GM18526 (cell line): Measurements from ENCODE around the gene PGF.

Experiments used
- POLR2A ChIP-seq: IDR thresholded peaks from 3 replicates; pipeline ENCODE4 v1.6.1; 2011; ENCODE audit not compliant: insufficient read length; ENCODE audit errors: extremely low read depth

PGF gene

DNA sequence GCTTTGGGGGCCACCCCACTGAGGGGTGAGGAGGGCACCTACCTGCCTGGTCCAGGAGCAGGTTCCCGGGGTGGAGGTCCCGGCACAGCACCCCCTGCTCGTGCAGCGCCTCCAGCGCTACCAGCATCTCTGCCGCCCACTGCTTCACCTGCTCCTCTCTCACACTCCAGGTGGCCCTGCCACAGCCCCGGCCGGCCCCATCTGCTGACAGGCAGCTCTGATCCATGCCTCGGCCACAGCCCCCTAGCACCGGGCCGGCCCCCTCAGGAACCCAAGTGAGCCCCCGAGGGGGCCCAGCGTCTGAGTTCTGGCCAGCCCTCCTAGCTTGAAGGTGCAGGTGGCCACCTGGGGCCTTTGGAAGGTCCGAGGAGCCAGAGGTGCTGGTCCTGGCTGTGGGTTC, 45.9 kb downstream of the PGF start:
- no peak for TF ChIP-seq POLR2A

DNA sequence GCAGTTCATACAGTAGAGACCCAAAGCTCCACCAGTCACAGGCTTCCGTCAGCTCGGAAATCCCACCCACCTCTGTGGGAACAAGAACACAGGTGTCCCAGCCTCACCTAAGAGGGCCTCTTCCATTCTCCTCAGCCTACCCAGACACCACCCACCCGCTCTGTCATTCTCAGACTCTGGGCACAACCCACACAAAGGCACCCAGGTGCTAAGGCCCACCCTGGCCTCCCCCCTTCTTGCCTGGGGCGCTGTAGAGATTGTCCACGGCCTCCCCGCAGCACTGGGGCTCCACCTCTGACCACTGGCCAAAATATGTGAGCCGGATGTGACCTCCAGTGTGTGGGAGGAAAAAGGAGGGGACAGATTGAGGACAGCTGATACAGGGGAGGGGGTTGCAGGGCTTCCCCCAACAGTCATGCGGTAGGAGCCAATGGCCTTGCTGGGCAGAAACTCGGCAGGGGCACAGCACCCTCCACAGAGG, 46.5 kb downstream of the PGF start:
- TF ChIP-seq POLR2A = no peak

- TF ChIP-seq POLR2A = no peak
Measured at GRCh38 chr14:74907744-74908143, 47.7 kb downstream of the PGF start.

DNA sequence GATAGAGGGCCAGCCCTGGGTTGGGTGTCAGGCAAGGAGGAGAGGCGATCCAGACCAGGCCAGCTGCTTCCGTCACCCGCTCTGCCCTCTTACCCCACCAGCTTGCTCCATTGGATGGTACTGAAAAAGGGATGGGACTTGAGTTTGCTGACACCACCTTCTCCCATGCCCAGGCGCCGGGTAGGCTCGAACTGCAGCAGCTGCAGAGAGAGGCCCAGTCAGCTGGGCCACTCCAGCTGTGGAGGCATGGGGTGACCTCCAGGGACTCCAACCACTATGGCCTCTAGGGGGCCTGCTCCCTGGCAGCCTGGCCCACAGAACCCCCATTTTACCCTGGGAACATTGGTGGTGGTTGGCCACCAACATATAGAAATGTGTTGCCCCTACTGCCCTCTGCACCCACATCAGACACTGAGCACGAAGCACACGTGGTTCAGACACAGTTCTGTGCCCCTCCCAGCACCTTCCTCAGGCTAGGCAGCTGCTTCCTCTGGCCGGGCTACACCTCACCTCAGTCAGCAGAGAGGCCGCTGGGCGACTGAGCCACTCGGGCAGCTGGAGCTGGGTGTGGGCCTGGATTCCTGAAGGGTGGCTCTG, 48.4 kb downstream of the PGF start:
- TF ChIP-seq POLR2A = no peak

DNA sequence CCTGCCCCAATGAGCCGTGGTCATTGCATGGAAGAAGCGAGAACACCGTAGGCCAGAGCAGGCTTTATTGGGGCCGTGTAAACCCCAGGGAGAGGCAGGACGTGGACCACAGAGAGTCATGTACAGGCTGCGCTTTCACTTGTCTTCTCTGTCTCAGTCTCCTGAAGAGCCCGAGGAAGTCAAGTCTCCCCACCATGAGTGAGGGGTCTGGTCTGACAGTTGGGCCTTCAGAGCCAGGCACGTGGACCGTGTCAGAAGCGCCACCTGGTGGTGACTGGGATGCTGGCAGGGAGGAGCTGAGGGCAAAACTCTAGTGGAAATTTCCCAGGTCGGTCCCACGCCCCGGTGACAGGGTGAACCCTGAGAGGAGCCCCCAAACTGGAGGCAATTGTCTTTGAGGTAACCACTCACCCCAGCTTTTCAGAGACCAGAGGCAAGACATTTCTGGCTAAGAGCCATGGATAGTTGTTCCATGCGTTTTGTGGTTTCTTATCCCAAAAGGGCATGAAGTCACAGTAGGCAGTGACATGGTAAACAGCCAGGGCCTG, 49.7 kb downstream of the PGF start:
- TF ChIP-seq POLR2A = no peak

GRCh38 chr14:74904635-74905503, 50.5 kb downstream of the PGF start:
- TF ChIP-seq POLR2A = no peak

- TF ChIP-seq POLR2A = no peak
Measured at GRCh38 chr14:74902941-74903705, 52.3 kb downstream of the PGF start.

- TF ChIP-seq POLR2A = no peak
Measured at GRCh38 chr14:74898694-74899093, 56.7 kb downstream of the PGF start.

GRCh38 chr14:74898083-74898482, 57.3 kb downstream of the PGF start:
- no peak for TF ChIP-seq POLR2A

GRCh38 chr14:74897642-74898041, 57.8 kb downstream of the PGF start:
- no peak for TF ChIP-seq POLR2A

DNA sequence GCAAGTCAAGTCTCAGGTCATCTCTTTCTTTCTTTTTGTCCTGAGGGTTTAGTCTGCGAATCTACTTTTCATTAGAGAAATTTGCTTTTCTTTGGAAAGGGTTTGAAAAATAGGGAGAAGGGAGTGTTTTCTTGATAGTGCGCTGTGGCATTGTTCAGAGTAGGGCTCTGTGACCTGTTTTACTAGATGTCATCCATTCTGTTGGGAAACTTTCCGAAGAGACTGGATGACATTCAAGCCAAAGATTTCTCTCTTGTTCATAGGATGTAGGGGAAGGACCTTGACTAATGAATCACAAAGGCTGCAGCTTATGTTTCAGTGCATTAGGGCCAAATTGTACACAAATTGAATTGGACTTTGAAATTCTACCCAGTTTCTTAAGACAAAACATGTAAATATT, 59.0 kb downstream of the PGF start:
- TF ChIP-seq POLR2A = no peak

DNA sequence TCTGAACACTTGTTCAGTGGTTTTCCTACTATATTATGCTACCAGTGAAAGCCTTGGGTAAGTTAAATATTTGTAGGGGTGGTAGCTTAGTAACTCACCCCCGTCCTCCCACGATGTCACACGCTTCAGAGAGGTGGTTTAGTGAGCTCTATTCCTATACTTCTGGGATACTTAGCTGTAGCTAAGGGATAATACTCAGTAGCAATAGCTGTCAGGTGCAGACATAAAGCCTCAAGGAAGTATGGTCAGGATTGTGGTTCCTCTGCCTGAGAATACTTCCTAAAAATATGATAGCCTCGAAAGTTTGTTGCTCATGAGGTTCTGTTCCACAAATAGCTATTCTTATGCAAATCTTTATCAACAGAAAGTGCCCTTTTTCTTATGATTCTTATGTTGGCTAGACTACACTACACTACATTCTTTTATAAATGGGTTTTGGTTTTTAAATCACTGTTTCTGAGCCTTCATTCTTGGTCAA, 61.7 kb downstream of the PGF start:
- TF ChIP-seq POLR2A = no peak

- no peak for TF ChIP-seq POLR2A
Measured at GRCh38 chr14:74892745-74893144, 62.7 kb downstream of the PGF start.

DNA sequence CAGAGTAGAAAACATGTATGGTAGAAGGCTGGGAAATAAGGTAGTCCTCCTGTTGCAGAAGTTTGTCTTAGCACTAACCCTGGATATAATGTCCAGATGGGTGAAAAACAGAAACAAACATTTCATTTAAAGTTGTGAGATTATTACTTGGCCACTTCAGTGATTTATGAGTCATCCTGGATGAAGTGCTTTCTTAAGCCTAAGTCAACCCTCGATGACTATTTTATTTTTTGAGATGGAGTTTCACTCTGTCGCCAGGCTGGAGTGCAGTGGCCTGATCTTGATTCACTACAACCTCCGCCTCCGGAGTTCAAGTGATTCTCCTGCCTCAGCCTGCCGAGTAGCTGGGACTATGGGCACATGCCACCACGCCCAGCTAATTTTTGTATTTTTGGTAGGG, 63.5 kb downstream of the PGF start:
- TF ChIP-seq POLR2A = no peak
